GM20000 (cell line): Measurements from ENCODE around the gene MAFG.
A peak's percentile ranks its signal among the peaks of the same experiment; 100 is the strongest.

Source experiments
- DNase-seq: peaks from one replicate; pipeline ENCODE4 v3.0.0; 2012; ENCODE audit warnings: low spot score
- CTCF ChIP-seq: IDR thresholded peaks from 2 replicates; pipeline ENCODE4 v1.5.1; 2012; ENCODE audit warnings: mild to moderate bottlenecking, control low read depth; ENCODE audit errors: extremely low read depth, missing control alignments

MAFG gene

GRCh38 chr17:81870981-81871386 lies 56.6 kb downstream of the MAFG start, which contains the start of gene ARHGDIA:
TSS of gene ARHGDIA (minus strand) at chr17:81871337. CDS start at chr17:81869930, 1,407 bp downstream.
- no peak for DNase-seq
- no peak for TF ChIP-seq CTCF

GRCh38 chr17:81870131-81870980 lies 57.2 kb downstream of the MAFG start:
- DNase-seq, result peak; percentile 65
- TF ChIP-seq CTCF, result no peak

DNA sequence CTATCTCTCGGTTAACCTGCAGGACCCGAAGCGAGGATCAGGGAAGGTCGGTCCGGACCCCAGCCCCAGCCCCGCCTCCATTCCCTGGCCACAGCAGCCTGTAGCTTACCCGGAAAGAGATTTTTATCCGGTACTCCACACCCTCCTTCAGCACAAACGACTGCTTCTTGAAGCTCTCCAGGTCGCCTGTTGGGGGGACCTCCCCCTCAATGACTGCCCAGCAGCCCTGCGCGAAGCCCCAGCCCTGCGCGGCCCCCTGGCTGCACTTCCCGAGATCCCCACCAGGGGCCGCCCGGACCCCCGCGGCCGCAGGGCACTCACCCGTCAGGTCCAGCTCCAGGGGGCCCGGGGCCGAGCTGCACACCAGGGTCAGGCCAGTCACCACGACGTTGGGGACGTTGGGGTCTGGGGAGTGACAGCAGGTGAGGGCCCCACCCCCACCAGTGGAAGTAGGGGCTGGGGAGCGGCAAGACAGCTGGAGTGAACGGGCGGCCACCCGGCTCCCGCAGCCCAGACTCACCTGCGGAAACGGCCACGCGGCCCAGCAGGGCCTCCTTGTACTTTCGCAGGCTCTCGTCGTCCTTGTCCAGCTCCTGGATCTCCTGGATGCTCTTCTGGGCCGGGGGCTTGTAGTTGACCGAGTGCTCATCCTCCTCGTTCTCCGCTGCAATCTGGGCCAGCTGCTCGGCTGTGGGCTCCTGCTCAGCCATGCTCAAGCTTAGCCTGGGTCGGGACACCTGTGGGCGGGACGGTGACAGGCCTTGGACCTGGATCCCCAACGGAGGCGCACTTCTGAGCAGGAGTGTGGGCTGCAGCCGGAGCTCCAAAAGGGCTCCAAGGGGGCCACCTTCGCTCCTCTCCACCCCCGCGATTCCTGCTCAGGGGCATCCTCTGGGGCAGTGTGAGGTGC lies 58.1 kb downstream of the MAFG start:
- DNase-seq, result peak; percentile 86
- peak; percentile 75 for TF ChIP-seq CTCF

- no peak for DNase-seq
- no peak for TF ChIP-seq CTCF
These were observed 58.8 kb downstream of the MAFG start for GRCh38 chr17:81868674-81869220.
